K562 treated with DMSO at 1 percent for 4 hours (cell line): Measurements from ENCODE around the gene PBLD. TPM values are rescaled to one million over a fixed set of nuclear protein-coding genes. Genes with fewer than 3 reads are reported as not detected.

ENCODE experiments used
- total RNA-seq: library from RNA; unstranded; fragments of 300-600 nt; gene quantifications from 2 replicates; pipeline ENCODE4 v1.2.3, GENCODE V29; 2022; ENCODE audit not compliant: insufficient read depth

Gene PBLD
- 0.69 and 1.6 TPM in 2 replicates for total RNA-seq

GRCh38 chr10:68332259-68333057 is at the start of gene PBLD:
PBLD (minus strand) TSS chr10:68332928; CDS start chr10:68306844, 26,084 bp downstream.

GRCh38 chr10:68331455-68332258 is 1.1 kb downstream of the PBLD start, which contains the start of gene HNRNPH3:
HNRNPH3 (plus strand) TSS chr10:68332064; CDS start chr10:68337222, 5,158 bp downstream.

Other genes starting within 250 kb of the PBLD start
- gene MYPN, start 223.4 kb downstream of the PBLD start, total RNA-seq: not detected in 2 replicates
- gene ATOH7, start 100.8 kb downstream of the PBLD start, total RNA-seq: not detected in 2 replicates
- gene HNRNPH3, start 864 bp downstream of the PBLD start, total RNA-seq: 186 and 188 TPM in 2 replicates
- 3.3 and 3.8 TPM in 2 replicates for gene RUFY2, start 74.3 kb upstream of the PBLD start, total RNA-seq
- 12.7 and 14.6 TPM in 2 replicates for gene DNA2, start 139.0 kb upstream of the PBLD start, total RNA-seq
- 3.2 and 5.6 TPM in 2 replicates for gene SLC25A16, start 194.6 kb upstream of the PBLD start, total RNA-seq
- 2.8 and 3.7 TPM in 2 replicates for gene TET1, start 227.4 kb upstream of the PBLD start, total RNA-seq